Measurements from ENCODE around the gene USHBP1.

- TF ChIP-seq CTCF (IDR thresholded peaks at IDR 0.05) (no peak), EP300 (IDR thresholded peaks at IDR 0.05; ENCODE audit: low read depth) (no peak), POLR2A (IDR thresholded peaks at IDR 0.05) (no peak)
Observed at GRCh38 chr19:17209126-17210036, 55.2 kb downstream of the USHBP1 start.

Data from transverse colon (tissue), 3 donors.